NB4 (cell line): ENCODE measurements around the gene BAHD1.
A peak's percentile ranks its signal among the peaks of the same experiment; 100 is the strongest.

Experiments used
- DNase-seq: peaks from one replicate; pipeline ENCODE4 v3.0.0; 2010; ENCODE audit warnings: low read depth
- H3K4me3 ChIP-seq: one replicate; pipeline ENCODE4 v1.5.1; 2011; ENCODE audit warnings: mild to moderate bottlenecking, low read depth, low read length, moderate library complexity
- CTCF ChIP-seq: IDR thresholded peaks from one replicate; pipeline ENCODE4 v1.5.1; 2012; ENCODE audit warnings: low read depth, low read length
- MAX ChIP-seq: IDR thresholded peaks from 2 replicates; pipeline ENCODE4 v1.6.1; 2011; ENCODE audit warnings: low read depth, low read length
- MYC ChIP-seq: IDR thresholded peaks from 2 replicates; pipeline ENCODE4 v1.6.1; 2011; ENCODE audit warnings: low read depth, low read length
- POLR2A ChIP-seq: IDR thresholded peaks from 2 replicates; pipeline ENCODE4 v1.6.1; 2011; ENCODE audit warnings: mild to moderate bottlenecking; ENCODE audit not compliant: insufficient read length; ENCODE audit errors: extremely low read depth

The BAHD1 gene

GRCh38 chr15:40511472-40512133 lies 70.8 kb downstream of the BAHD1 start:
- H3K4me3 ChIP-seq: peak overlapping the region; percentile 32
- TF ChIP-seq CTCF (no peak), POLR2A (no peak), MAX (no peak)
- peak; percentile 56 for DNase-seq

- TF ChIP-seq POLR2A: no peak
- no peak for TF ChIP-seq MAX
- no peak for TF ChIP-seq MYC
- no peak for TF ChIP-seq CTCF
- H3K4me3 ChIP-seq: no peak overlapping the region
- DNase-seq: no peak
These were observed 71.7 kb downstream of the BAHD1 start for GRCh38 chr15:40512440-40512839.

- DNase-seq: no peak
- no peak overlapping the region for H3K4me3 ChIP-seq
- TF ChIP-seq MAX: no peak
- no peak for TF ChIP-seq MYC
- no peak for TF ChIP-seq POLR2A
- TF ChIP-seq CTCF: no peak
These were observed 72.9 kb downstream of the BAHD1 start for GRCh38 chr15:40513609-40514008.

GRCh38 chr15:40516322-40516721 lies 75.6 kb downstream of the BAHD1 start:
- DNase-seq: no peak
- H3K4me3 ChIP-seq: no peak overlapping the region
- TF ChIP-seq CTCF (no peak), POLR2A (no peak), MAX (no peak), MYC (no peak)
